Subcutaneous adipose tissue (tissue), 4 donors: Measurements from ENCODE around the gene FES. TPM values are rescaled to one million over a fixed set of nuclear protein-coding genes. Genes with fewer than 3 reads are reported as not detected.

Experiments used
- small RNA-seq: library from RNA; depleted of rRNA; stranded (forward); fragments of <200 nt; gene quantifications from one replicate; pipeline ENCODE3, GENCODE V24; 2016
- total RNA-seq, 4 donors: library from RNA; depleted of rRNA; stranded (reverse); fragments of >200 nt; gene quantifications; one replicate each; pipeline ENCODE4 v1.1.0, GENCODE V29; 2016
- TF ChIP-seq, protein P1 (sequence below): fragments of 450-650 bp; IDR thresholded peaks from one replicate; pipeline ENCODE4 v1.5.1; 2016; ENCODE audit warnings: low read depth, mild to moderate bottlenecking, control low read depth, antibody characterized with exemption, moderate library complexity

The FES gene
- total RNA-seq, 4 donors from 2014 or later: 37.5 to 85.2 (median 75.8) TPM

DNA sequence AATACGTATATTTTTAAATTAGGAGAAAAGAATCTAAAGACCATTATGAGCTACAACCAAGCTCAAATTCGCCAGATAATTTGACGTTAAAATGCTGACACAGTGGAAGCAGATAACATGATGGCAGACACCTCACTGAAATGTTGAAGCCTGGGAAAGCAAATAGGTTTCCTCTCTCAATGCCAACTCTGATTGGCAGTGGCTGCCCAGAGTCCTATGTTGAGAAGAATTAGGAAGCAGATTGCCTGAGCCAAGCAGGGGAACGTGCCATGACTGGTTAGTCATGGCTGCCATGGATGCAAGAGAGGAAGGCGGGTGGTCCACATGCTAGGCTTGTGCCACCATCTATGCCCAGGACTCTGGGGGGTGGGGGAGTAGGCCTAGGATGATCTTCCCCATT lies 54.0 kb downstream of the FES start:
- TF ChIP-seq, protein P1, sequence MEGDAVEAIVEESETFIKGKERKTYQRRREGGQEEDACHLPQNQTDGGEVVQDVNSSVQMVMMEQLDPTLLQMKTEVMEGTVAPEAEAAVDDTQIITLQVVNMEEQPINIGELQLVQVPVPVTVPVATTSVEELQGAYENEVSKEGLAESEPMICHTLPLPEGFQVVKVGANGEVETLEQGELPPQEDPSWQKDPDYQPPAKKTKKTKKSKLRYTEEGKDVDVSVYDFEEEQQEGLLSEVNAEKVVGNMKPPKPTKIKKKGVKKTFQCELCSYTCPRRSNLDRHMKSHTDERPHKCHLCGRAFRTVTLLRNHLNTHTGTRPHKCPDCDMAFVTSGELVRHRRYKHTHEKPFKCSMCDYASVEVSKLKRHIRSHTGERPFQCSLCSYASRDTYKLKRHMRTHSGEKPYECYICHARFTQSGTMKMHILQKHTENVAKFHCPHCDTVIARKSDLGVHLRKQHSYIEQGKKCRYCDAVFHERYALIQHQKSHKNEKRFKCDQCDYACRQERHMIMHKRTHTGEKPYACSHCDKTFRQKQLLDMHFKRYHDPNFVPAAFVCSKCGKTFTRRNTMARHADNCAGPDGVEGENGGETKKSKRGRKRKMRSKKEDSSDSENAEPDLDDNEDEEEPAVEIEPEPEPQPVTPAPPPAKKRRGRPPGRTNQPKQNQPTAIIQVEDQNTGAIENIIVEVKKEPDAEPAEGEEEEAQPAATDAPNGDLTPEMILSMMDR: no peak

DNA sequence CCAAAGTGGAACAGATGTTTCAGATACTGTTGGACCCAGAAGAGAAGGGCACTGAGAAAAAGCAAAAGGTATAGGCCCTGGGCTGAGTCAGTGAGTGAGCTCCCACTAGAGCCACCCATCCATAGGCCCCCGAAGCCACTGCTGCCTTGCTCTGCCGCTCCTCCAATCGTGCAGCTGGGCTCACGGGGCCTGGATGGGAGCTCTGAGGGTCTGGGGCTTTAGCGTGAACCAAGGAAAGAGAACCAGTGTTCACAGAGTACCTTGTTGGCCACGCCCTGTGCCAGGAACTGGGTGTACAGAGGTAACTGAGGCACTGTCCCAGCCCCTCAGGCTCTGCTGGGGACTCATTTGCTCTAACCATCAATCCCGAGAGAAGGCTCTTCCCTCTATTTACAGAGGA lies 55.5 kb downstream of the FES start:
- TF ChIP-seq, protein P1: no peak

DNA sequence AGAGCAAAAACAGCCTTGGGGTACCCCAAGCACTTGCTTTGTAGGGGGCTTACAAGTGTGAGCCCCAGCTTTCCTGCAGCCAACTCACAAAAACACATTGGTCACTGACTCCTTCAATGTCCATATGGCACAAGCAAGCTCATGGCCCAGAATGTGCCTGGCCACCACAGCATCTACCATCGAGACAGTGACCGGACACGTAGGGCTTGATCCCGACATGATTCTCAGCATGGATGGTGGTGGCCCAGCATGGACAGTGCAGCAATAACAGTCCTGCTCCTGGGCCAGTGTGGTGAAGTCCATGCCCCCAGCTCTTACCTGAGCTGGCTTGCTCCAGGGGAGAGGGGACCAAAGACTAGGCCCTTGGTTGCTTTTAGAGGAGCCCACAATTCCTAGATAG lies 56.7 kb downstream of the FES start:
- TF ChIP-seq, protein P1: no peak

DNA sequence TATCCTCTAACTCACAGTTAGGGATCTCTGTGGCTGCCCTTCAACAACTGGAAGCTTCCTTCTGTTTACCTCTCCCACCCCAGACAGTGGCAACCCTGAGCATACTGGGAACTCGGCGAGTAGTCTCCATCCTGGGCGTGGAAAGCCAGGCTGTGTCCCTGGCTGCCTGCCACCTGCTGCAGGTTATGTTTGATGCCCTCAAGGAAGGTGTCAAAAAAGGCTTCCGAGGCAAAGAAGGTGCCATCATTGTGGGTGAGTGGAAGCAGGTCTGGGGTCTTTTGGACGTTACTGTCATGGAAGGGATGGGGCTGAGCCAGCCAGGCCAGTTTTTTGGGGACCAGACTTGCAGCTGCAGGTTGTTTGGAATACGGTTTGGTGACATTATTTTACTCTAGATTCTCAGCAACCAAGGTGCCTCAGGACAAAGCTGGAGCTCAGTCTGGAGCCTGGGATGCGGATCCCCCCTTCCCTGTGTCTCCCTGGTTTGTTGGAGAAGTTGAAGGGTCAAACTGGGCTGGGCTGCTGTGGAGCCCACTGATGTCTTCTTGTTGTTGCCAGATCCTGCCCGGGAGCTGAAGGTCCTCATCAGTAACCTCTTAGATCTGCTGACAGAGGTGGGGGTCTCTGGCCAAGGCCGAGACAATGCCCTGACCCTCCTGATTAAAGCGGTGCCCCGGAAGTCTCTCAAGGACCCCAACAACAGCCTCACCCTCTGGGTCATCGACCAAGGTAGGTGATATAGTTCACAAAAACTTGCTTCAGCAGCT lies 58.2 kb downstream of the FES start:
- TF ChIP-seq, protein P1: no peak

DNA sequence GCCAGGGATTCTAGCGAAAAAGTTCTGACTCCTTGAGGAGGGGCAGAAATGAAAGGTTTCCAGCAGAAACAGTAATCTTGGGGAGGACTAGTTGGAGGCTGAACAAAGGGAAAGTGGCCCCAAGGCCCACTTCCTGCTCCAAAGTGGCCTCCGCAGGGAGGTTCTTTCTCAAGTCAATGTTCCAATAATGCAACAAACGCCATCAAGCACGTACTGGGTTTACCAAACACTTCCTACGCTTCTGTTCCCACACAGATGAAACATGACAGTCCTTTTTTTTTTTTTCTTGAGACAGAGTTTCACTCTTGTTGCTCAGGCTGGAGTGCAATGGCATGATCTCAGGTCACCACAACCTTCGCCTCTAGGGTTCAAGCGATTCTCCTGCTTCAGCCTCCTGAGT lies 60.8 kb downstream of the FES start:
- TF ChIP-seq, protein P1: no peak

Small RNAs within 50 kb of the gene (small RNA-seq; reads per million reads assigned to genes)
- not detected for gene RN7SL363P

Other genes with a start within 250 kb of the FES start
- gene BLM, start 167.2 kb upstream of the FES start, total RNA-seq: 10 to 100 TPM in 1 of 4 donors, 1 to 10 TPM in 3; 2.4 to 13.6 (median 6.8) TPM
- 10 to 100 TPM; 34.4 to 72.5 (median 49.8) TPM for gene FURIN, start 15.9 kb upstream of the FES start, total RNA-seq
- 100 to 1,000 TPM in 1 of 4 donors, 10 to 100 TPM in 3; 46.6 to 104 (median 48.2) TPM for gene MAN2A2, start 18.8 kb downstream of the FES start, total RNA-seq
- 10 to 100 TPM; 15.6 to 42.4 (median 17.1) TPM for gene HDDC3, start 48.0 kb downstream of the FES start, total RNA-seq
- gene UNC45A, start 50.8 kb downstream of the FES start, total RNA-seq: 10 to 100 TPM; 25.4 to 68.2 (median 49.8) TPM
- 1 to 10 TPM; 4.2 to 6.6 (median 5.5) TPM for gene RCCD1, start 70.4 kb downstream of the FES start, total RNA-seq
- gene PRC1, start 110.0 kb downstream of the FES start, total RNA-seq: 10 to 100 TPM in 2 of 4 donors, 1 to 10 TPM in 2; 3.4 to 20.9 (median 13.7) TPM
- 1 to 10 TPM; 4.9 to 9.4 (median 5.3) TPM for gene VPS33B, start 138.1 kb downstream of the FES start, total RNA-seq
- gene SV2B, start 215.8 kb downstream of the FES start, total RNA-seq: 1 to 10 TPM; 1.4 to 6.4 (median 2.2) TPM